HG03097 (cell line): ENCODE results near the gene HDHD3.
"Not testable (repeated sequence)": the region's sequence is repeated elsewhere in the genome, so short reads cannot be mapped to it uniquely, and the experiment has no call there.

Experiments used
- ATAC-seq: cut with Tn5 transposase; IDR thresholded peaks from one replicate; pipeline ENCODE4 v1.9.1; 2021; ENCODE audit not compliant: unreplicated experiment, low FRiP score

The HDHD3 gene

GRCh38 chr9:113368348-113368981, 8.3 kb downstream of the HDHD3 start:
- ATAC-seq = no peak

GRCh38 chr9:113365652-113366051, 11.1 kb downstream of the HDHD3 start:
- ATAC-seq = not testable (repeated sequence)

DNA sequence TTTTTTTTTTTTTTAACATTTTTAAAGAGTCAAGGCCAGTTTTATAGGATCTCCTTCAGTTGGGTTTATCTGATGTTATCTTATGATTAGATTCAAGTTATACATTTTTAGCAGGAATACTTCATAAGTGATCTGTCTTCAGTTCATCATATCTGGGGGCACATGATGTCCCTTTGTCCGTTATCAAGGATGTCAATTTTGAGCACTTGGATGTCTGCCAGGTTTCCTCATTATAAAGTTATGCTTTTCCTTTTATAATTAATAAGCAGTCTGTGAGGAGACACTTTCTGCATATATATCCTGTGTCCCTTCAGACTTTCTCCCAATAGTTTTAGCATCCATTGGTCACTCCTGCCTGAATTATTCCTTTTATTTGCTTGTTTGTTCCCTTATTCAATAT, 11.8 kb downstream of the HDHD3 start:
- no peak for ATAC-seq

DNA sequence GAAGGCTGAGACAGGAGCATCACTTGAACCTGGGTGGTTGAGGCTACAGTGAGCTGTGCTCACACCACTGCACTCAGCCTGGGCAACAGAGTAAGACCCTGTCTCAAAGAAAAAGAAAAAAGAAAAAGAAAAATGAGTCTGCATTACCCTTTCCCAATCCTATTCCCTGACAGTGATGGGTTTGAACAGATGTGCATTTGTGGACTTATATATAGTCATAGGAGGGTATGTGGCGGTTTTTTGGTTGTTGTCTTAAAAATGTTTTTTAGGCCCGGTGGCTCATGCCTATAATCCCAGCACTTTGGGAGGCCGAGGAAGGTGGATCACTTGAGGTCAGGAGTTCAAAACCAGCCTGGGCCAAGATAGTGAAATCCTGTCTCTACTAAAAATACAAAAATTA, 13.4 kb downstream of the HDHD3 start:
- no peak for ATAC-seq

- ATAC-seq = no peak
These were observed 15.3 kb downstream of the HDHD3 start for GRCh38 chr9:113361304-113362018.

GRCh38 chr9:113360242-113360842, 16.4 kb downstream of the HDHD3 start:
- ATAC-seq = no peak

GRCh38 chr9:113359385-113359784, 17.4 kb downstream of the HDHD3 start:
- no peak for ATAC-seq

DNA sequence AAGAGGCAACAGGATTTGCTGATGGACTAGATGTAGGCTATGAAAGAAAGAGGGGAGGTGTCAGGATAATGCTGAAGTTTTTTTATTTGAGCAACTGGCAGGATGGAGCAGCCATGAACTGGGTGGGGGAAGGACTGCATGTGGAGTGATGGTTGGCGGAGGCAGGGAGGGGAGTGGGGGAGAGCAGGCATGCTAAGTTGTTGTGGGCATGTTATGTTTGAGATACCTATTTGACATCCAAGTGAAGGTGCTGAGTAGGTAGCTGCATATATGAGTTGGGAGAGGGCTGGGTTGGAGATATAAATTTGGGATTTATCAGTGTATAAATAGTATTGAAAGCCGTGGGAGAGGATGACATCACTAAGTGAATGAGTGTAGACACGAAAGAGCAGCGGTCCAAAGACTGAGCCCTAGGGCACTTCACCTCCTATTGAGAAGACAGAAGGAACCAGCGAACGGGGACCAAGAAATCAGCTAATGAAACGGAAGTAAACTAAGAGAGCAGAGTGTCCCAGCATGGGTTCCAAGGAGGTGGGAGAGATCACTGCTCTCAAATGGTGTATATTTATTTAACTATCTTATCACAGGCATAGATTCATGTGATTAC, 20.0 kb downstream of the HDHD3 start:
- ATAC-seq = no peak

GRCh38 chr9:113355040-113355596, 21.7 kb downstream of the HDHD3 start:
- no peak for ATAC-seq

GRCh38 chr9:113352411-113352810, 24.4 kb downstream of the HDHD3 start:
- ATAC-seq = no peak

GRCh38 chr9:113352006-113352405, 24.8 kb downstream of the HDHD3 start:
- ATAC-seq = no peak

DNA sequence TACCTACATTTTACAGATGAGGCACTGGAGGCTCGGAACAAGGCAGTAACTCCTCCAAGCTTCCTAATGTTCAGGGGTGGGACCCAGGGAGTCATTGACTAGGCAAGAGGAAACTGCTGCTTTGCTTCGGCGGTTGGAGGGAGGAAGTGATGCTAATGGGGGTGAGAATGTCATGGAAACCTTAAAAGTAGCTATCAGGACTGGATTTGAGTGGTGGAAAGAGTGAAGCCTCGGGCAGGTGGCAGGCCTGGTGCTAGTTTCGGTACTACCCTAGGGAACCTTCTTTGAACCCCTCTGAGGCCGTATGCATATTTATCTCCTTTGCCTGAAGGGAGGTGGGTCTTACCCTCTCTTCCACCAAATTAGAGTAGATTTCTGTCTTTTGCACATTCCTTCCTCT, 25.8 kb downstream of the HDHD3 start:
- ATAC-seq = no peak

DNA sequence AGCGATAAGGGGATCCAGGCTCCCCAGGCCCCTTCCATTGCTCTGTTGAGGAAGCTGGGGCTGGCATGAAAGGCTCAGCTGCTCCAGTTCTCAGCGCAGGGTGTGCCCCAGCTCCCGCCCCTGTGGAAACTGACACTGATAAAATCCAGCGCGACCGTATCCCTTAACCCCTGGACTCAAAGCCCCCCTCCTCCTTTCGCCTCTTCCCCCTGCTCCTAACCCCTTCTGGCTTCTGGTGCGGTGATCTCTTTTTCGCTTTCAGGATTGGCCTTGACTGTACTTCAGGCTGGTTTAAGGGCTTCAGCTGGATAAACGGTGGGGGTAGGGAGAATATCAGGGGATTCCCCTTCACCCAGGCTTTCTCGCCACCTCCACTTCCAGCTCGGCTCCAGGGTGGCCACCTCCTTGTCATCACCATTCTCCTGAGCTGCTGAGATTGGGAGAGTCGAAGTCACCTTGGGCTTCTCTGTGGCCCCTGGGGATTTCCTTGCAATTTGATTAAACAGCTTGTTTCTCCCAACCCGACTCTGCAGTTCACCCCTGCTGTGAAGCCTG, 26.6 kb downstream of the HDHD3 start:
- ATAC-seq = no peak

- no peak for ATAC-seq
These were observed 27.2 kb downstream of the HDHD3 start, which contains the start of gene BSPRY for GRCh38 chr9:113349445-113350094. TSS of gene BSPRY (plus strand) at chr9:113349541. CDS start at chr9:113349580, 39 bp downstream.

- ATAC-seq = no peak
These were observed 27.7 kb downstream of the HDHD3 start for GRCh38 chr9:113349066-113349444.

DNA sequence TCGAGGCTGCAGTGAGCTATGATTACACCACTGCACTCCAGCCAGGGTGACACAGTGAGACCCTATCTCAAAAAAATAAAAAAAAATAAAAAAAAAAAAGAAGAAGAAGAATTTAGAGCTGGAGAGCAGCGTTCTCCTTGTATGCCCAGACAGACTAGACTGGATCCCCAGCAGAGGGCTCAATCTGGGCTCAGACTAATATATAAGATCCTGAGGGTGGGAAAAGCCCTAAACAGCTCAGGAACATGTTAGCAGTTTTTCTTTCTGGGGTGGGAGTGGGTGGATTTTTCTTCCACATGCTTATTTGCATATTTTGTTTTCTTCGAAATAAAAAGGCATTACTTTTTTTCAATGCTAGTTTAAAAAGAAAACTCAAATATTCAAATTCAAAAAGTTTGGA, 28.3 kb downstream of the HDHD3 start:
- ATAC-seq = no peak

DNA sequence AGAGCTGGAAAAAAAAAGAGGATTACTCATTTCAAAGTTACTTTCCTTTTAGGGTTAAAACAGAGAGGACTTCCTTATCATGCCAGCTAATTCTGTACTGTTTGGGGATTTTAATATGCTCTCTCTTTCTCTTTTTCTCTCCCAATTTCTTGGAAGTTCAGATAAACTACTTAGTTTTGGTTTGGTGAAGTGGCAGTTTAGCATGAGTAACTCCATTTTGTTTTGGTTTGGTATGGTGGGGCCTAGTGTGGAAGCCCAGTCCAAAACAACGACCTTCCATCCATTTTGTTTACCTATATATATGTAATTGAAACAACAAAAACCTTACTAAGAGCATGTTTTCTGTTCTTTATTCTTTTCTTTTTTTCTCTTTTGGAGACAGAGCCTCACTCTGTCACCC, 31.1 kb downstream of the HDHD3 start:
- no peak for ATAC-seq

DNA sequence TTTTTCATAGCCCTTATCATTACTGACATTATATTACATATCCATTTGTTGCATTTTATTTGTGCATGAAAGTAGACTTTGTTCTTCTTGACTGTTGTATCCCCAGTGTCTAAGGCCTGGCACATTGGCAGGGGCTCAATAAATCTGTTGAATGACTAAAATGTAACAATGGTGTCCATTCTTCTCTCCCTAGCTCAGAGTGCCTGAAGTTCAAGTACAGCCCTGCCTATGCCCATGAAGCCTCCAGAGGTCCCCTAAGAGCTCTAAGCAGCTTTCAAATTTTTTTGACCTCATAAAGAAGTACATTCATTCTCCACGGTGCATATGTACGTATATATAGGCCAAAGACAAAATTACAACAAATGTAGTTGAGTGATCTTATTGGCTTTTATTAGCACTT, 31.6 kb downstream of the HDHD3 start:
- ATAC-seq = no peak

DNA sequence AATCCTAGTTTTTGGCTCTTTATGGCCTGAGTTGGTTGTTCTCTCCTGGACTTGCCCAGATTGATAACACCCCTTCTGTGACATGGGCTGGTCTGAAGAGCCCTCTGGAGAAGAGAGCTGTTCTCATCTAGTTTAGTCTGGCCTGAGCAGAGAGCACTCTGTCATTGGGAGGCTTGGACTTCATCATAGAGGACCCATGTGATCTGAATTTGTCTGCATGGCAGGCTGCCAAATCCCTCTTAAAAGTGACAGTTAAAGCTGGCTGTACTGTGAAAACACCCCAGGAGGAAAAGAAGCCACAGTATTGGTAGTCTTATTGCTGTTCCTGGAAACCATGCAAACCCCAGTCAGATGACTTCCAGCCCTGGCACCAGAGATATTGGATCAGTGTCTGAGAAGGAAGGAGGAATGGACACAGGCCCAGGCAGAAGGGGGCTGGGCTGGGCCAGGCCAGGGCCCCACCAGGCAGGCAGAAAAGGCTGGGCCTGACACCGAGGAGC, 33.0 kb downstream of the HDHD3 start:
- no peak for ATAC-seq

DNA sequence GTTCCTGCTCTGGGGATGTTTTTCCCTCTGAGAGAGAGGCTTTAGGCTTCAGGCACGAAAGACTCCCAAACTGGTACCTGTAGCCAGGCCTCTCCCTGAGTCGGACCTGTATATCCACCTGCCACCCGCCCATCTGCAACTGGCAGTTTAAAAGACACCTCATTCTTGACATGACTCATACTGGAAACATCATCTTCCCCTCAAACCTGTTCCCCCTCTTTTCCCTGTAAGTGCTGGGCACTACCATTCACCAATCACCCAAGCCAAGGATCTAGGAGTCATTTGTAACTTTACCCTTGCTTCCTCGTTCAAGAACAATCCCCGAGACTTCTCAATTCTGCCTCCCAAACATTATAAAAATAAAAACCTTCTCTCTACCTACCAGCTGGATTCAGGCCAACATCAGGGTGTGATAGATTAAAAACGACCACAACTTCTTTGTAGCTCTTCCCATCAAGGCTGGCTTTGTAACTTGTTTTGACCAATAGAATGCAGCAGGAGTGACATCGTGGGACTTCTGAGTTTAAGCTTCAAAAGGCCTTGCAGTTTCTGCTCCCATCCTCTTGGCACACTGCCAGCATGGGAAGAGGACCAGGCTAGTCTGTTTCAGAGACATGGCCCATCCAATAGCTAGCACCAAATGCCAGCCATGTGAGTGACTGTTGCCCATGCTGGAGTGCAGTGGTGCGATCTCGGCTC, 34.9 kb downstream of the HDHD3 start:
- ATAC-seq = no peak
